ENCODE measurements around the gene ADGRL3.
A peak's percentile ranks its signal among the peaks of the same experiment; 100 is the strongest.

The ADGRL3 gene

GRCh38 chr4:61200187-61200915, at the start of gene ADGRL3:
ADGRL3 (plus strand) TSS chr4:61200326.
- no peak for DNase-seq (ENCODE audit: low spot score)

GRCh38 chr4:61152433-61152832, 47.7 kb upstream of the ADGRL3 start:
- no peak for DNase-seq (ENCODE audit: low spot score)

- DNase-seq (ENCODE audit: low spot score), result no peak
Measured at GRCh38 chr4:61160478-61160877, 39.6 kb upstream of the ADGRL3 start.

GRCh38 chr4:61162116-61162515, 38.0 kb upstream of the ADGRL3 start:
- DNase-seq (ENCODE audit: low spot score), result no peak

GRCh38 chr4:61173799-61174198, 26.3 kb upstream of the ADGRL3 start:
- DNase-seq (ENCODE audit: low spot score), result no peak

- DNase-seq (ENCODE audit: low spot score), result no peak
Measured at GRCh38 chr4:61175495-61175894, 24.6 kb upstream of the ADGRL3 start.

- no peak for DNase-seq (ENCODE audit: low spot score)
Measured at GRCh38 chr4:61177367-61177766, 22.8 kb upstream of the ADGRL3 start.

- no peak for DNase-seq (ENCODE audit: low spot score)
Measured at GRCh38 chr4:61180405-61180804, 19.7 kb upstream of the ADGRL3 start.

- DNase-seq (ENCODE audit: low spot score), result no peak
Measured at GRCh38 chr4:61182915-61183314, 17.2 kb upstream of the ADGRL3 start.

GRCh38 chr4:61185288-61185687, 14.8 kb upstream of the ADGRL3 start:
- no peak for DNase-seq (ENCODE audit: low spot score)

GRCh38 chr4:61192392-61192791, 7.7 kb upstream of the ADGRL3 start:
- no peak for DNase-seq (ENCODE audit: low spot score)

GRCh38 chr4:61193863-61194262, 6.3 kb upstream of the ADGRL3 start:
- DNase-seq (ENCODE audit: low spot score), result no peak

- DNase-seq (ENCODE audit: low spot score), result no peak
Measured at GRCh38 chr4:61194571-61194970, 5.6 kb upstream of the ADGRL3 start.

GRCh38 chr4:61195101-61195500, 5.0 kb upstream of the ADGRL3 start:
- peak; percentile 51 for DNase-seq (ENCODE audit: low spot score)

- DNase-seq (ENCODE audit: low spot score), result no peak
Measured at GRCh38 chr4:61198686-61199085, 1.4 kb upstream of the ADGRL3 start.

GRCh38 chr4:61199873-61200186, 296 bp upstream of the ADGRL3 start:
- no peak for DNase-seq (ENCODE audit: low spot score)

GRCh38 chr4:61200916-61201526, 895 bp downstream of the ADGRL3 start:
- peak; percentile 19 for DNase-seq (ENCODE audit: low spot score)

GRCh38 chr4:61201561-61201960, 1.4 kb downstream of the ADGRL3 start:
- DNase-seq (ENCODE audit: low spot score), result no peak

GRCh38 chr4:61201961-61202637, 2.0 kb downstream of the ADGRL3 start:
- DNase-seq (ENCODE audit: low spot score), result no peak

GRCh38 chr4:61202638-61203435, 2.7 kb downstream of the ADGRL3 start:
- peak; percentile 52 for DNase-seq (ENCODE audit: low spot score)

- DNase-seq (ENCODE audit: low spot score), result no peak
Measured at GRCh38 chr4:61203436-61203790, 3.3 kb downstream of the ADGRL3 start.

- DNase-seq (ENCODE audit: low spot score), result peak; percentile 88
Measured at GRCh38 chr4:61204353-61205060, 4.4 kb downstream of the ADGRL3 start.
